Gastrocnemius medialis (tissue), 4 donors: ENCODE data around the gene RIPOR3. TPM values are rescaled to one million over a fixed set of nuclear protein-coding genes. Genes with fewer than 3 reads are reported as not detected.
A peak's percentile ranks its signal among the peaks of the same experiment; 100 is the strongest.

ENCODE experiments used
- ATAC-seq, 2 donors: fragments of 150-250 bp; one replicate each; pipeline ENCODE4 v1.9.1; 2016
- DNase-seq, 2 donors: peaks; one replicate each; pipeline ENCODE4 v3.0.0-alpha.2; 2019
- H3K27ac ChIP-seq, 4 donors: fragments of 200-600 bp; sonication (generic); 1 replicate in 1 of 4; 2 replicates in 3 of 4; pipeline ENCODE4 v1.5.1; 2016 to 2018; ENCODE audit warnings: mild to moderate bottlenecking in 2 of 4, moderate library complexity in 1 of 4
- H3K27me3 ChIP-seq, 3 donors: fragments of 200-600 bp; sonication (generic) in 2 of 3; 1 replicate in 1 of 3; 2 replicates in 2 of 3; pipeline versions ENCODE4 v1.5.1 to v1.6.0; 2016 to 2019; ENCODE audit warnings: mild to moderate bottlenecking in 1 of 3, moderate library complexity in 1 of 3
- H3K36me3 ChIP-seq, 2 donors: fragments of 200-600 bp; sonication (generic) in 1 of 2; one replicate each; pipeline ENCODE4 v1.5.1; 2017 to 2018
- H3K4me1 ChIP-seq, 2 donors: fragments of 200-600 bp; sonication (generic) in 1 of 2; one replicate each; pipeline ENCODE4 v1.5.1; 2016 to 2017; ENCODE audit warnings: mild to moderate bottlenecking in 2 of 2
- H3K4me3 ChIP-seq, 4 donors: fragments of 200-600 bp; sonication (generic) in 3 of 4; 1 replicate in 1 of 4; 2 replicates in 3 of 4; pipeline ENCODE4 v1.5.1; 2016 to 2019; ENCODE audit warnings: mild to moderate bottlenecking in 2 of 4
- H3K9me3 ChIP-seq, 3 donors: fragments of 200-600 bp; sonication (generic) in 2 of 3; 1 replicate in 1 of 3; 2 replicates in 2 of 3; pipeline ENCODE4 v1.5.1; 2016 to 2019
- POLR2A ChIP-seq, 2 donors: fragments of 450-650 bp; IDR thresholded peaks; one replicate each; pipeline ENCODE4 v1.6.1; 2017; ENCODE audit warnings: antibody characterized with exemption in 2 of 2, mild to moderate bottlenecking in 2 of 2, moderate library complexity in 2 of 2
- in situ Hi-C, 4 donors: fragments of 200-750 bp; cut with MboI; loops; one replicate each; pipeline versions ENCODE4 v1.15.0 to v1.8.0; 2017; ENCODE audit warnings: low sequenced_read_pairs in 4 of 4
- intact Hi-C: fragments of 100-400 bp; cut with DNase I; formaldehyde crosslinking; loops from one replicate; pipeline ENCODE4 v1.15.1; 2023; ENCODE audit warnings: low total_unique reads
- total RNA-seq, 4 donors: library from RNA; depleted of rRNA; stranded (reverse); fragments of >200 nt; gene quantifications; one replicate each; pipeline versions ENCODE4 v1.1.0 to v1.2.3, GENCODE V29; 2016
- TF ChIP-seq, protein P1 (sequence below), 5 experiments: fragments of 450-650 bp in 3 of 5; fragments of 200-600 bp in 2 of 5; sonication (generic) in 2 of 5; IDR thresholded peaks in 4 of 5; conservative IDR thresholded peaks in 1 of 5; 1 replicate in 4 of 5; 2 replicates in 1 of 5; pipeline ENCODE4 v1.5.1; 2016 to 2019; ENCODE audit warnings: antibody characterized with exemption in 5 of 5, mild to moderate bottlenecking in 3 of 5, moderate library complexity in 3 of 5

RIPOR3 gene
- total RNA-seq, 4 donors from 2014 or later, result 5.3 to 12.5 (median 8.2) TPM

DNA sequence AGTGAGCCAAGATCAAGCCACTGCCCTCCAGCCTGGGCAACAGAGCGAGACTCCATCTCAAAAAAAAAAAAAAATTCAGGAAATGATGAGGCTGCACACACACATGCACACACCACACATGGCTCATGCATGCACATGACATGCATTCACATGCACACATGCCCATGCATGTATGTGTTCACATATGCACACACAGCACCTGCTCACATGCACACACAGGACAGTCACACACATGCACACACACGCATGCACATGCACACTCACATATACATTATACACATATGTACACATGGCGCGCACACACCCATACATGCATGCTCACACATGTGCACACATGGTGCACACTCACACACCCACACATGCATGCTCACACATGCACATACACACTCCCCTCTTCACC, 22.5 kb downstream of the RIPOR3 start:
- in situ Hi-C loops (loop anchor here in 2 of 4 donors (10.0 kb wide), 1 partner anchor 76 kb away; no protein-coding TSS in a partner anchor), intact Hi-C loops (no loop called here)
- H3K4me1 ChIP-seq, result peaks cover 0 to 3% of the 10 kb centered on the region in 2 donors
- no peak overlapping the region for H3K4me3 ChIP-seq
- TF ChIP-seq, protein P1, sequence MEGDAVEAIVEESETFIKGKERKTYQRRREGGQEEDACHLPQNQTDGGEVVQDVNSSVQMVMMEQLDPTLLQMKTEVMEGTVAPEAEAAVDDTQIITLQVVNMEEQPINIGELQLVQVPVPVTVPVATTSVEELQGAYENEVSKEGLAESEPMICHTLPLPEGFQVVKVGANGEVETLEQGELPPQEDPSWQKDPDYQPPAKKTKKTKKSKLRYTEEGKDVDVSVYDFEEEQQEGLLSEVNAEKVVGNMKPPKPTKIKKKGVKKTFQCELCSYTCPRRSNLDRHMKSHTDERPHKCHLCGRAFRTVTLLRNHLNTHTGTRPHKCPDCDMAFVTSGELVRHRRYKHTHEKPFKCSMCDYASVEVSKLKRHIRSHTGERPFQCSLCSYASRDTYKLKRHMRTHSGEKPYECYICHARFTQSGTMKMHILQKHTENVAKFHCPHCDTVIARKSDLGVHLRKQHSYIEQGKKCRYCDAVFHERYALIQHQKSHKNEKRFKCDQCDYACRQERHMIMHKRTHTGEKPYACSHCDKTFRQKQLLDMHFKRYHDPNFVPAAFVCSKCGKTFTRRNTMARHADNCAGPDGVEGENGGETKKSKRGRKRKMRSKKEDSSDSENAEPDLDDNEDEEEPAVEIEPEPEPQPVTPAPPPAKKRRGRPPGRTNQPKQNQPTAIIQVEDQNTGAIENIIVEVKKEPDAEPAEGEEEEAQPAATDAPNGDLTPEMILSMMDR (IDR thresholded peaks at IDR 0.05 in 4 of 5, conservative IDR thresholded peaks at IDR 0.05 in 1 of 5), result no peak
- no peak for TF ChIP-seq POLR2A (IDR thresholded peaks at IDR 0.05)
- no peaks in the 10 kb centered on the region for H3K9me3 ChIP-seq
- ATAC-seq (no peak), DNase-seq (no peak)
- H3K27me3 ChIP-seq, result no peaks in the 10 kb centered on the region
- no peaks in the 10 kb centered on the region for H3K36me3 ChIP-seq
- peak overlapping the region in 1 of 4 donors; percentile 62 for H3K27ac ChIP-seq

DNA sequence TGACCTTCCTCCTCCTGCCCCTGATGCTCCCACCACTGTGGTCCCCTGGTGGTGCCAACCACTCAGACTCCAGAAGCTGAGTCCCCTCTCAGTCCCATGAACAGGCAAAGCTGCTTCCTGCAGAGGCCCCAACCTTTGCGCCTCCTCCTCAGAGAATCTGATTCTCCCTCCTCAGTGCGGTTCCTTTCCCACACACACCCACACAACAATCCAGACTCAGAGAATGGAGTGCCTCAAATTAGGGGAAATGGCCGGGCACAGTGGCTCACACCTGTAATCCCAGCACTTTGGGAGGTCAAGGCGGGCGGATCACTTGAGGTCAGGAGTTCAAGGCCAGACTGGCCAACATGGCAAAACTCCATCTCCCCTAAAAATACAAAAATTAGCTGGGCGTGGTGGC, 23.0 kb downstream of the RIPOR3 start:
- intact Hi-C loops, result no loop called here
- Histone ChIP-seq H3K36me3 (no peaks in the 10 kb centered on the region), H3K9me3 (no peaks in the 10 kb centered on the region), H3K4me1 (peaks cover 0 to 4% of the 10 kb centered on the region in 2 donors), H3K27me3 (no peaks in the 10 kb centered on the region), H3K4me3 (no peak overlapping the region), H3K27ac (peak overlapping the region in 3 of 4 donors; percentile 43 to 62 (median 51))
- no peak for DNase-seq
- no peak for ATAC-seq
- TF ChIP-seq, protein P1 (IDR thresholded peaks at IDR 0.05 in 4 of 5, conservative IDR thresholded peaks at IDR 0.05 in 1 of 5), result no peak
- TF ChIP-seq POLR2A (IDR thresholded peaks at IDR 0.05), result no peak
- in situ Hi-C loops, result loop anchor here in 2 of 4 donors (10.0 kb wide), 1 partner anchor 76 kb away; no protein-coding TSS in a partner anchor

DNA sequence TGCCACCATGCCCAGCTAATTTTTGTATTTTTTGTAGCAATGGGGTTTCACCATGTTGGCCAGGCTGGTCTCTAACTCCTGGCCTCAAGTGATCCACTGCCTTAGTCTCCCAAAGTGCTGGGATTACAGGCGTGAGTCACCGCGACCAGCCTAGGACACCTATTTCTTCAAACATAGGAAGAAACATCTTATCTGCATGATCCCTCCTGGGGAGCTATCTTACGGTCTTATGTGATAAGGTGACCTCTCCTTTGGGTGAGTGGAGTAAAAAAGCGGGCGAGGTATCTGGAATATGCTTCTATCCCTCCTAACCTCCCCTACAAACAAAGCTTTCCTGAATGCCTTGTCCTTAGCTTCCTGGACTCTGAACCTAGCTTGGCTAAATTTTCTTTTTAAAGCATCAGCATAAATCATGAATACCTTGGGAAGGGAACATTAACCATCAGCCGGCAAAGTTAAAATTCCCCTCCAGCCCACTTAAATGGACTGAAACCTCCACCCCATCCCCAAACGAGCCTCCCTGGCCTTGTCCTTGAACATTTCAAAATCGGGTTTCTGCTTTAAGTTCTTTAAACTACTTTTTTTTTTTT, 24.5 kb downstream of the RIPOR3 start:
- DNase-seq, result no peak
- Histone ChIP-seq H3K9me3 (no peaks in the 10 kb centered on the region), H3K36me3 (no peaks in the 10 kb centered on the region), H3K4me3 (no peak overlapping the region), H3K27ac (peak overlapping the region in 3 of 4 donors; percentile 1 to 62 (median 51)), H3K4me1 (peaks cover 5 to 7% of the 10 kb centered on the region in 2 donors), H3K27me3 (no peaks in the 10 kb centered on the region)
- ATAC-seq, result no peak
- no peak for TF ChIP-seq POLR2A (IDR thresholded peaks at IDR 0.05)
- TF ChIP-seq, protein P1 (IDR thresholded peaks at IDR 0.05 in 4 of 5, conservative IDR thresholded peaks at IDR 0.05 in 1 of 5), result no peak
- in situ Hi-C loops, result loop anchor here in 2 of 4 donors (10.0 kb wide), 1 partner anchor 78 kb away; no protein-coding TSS in a partner anchor
- intact Hi-C loops, result no loop called here

DNA sequence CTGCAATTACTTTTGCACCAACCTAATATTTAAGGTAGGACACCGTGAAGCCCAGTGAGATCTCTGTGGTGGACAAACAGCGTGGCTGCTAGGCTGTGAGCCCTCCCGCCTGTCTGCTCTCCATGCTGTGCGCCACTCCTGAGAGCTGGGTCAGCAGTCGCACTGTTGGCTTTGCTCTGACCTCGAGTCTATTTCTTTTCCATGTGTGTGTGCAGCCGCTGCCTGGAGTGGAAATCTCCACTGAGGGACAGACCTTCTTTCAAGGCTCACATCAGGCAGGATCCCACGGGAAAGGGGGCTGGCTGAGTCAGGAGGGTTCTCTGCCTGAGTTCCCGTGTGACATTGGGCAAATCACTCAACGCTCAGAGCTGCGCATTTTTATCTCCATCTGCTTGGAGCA, 27.1 kb downstream of the RIPOR3 start:
- Histone ChIP-seq H3K27ac (peak overlapping the region; percentile 70 to 79 (median 75)), H3K4me1 (peaks cover 10 to 20% of the 10 kb centered on the region in 2 donors), H3K27me3 (no peaks in the 10 kb centered on the region), H3K9me3 (no peaks in the 10 kb centered on the region), H3K4me3 (no peak overlapping the region), H3K36me3 (no peaks in the 10 kb centered on the region)
- in situ Hi-C loops, result loop anchor here in 2 of 4 donors (10.0 kb wide), 1 partner anchor 81 kb away; no protein-coding TSS in a partner anchor
- ATAC-seq (peak in 1 of 2 donors; percentile 12), DNase-seq (peak; percentile 28 to 40)
- intact Hi-C loops, result loop anchor here (5.0 kb wide), 1 partner anchor 48 kb away; no protein-coding TSS in a partner anchor
- no peak for TF ChIP-seq POLR2A (IDR thresholded peaks at IDR 0.05)
- TF ChIP-seq, protein P1 (IDR thresholded peaks at IDR 0.05 in 4 of 5, conservative IDR thresholded peaks at IDR 0.05 in 1 of 5), result no peak
